ENCODE data around the gene EFEMP2.

The EFEMP2 gene

DNA sequence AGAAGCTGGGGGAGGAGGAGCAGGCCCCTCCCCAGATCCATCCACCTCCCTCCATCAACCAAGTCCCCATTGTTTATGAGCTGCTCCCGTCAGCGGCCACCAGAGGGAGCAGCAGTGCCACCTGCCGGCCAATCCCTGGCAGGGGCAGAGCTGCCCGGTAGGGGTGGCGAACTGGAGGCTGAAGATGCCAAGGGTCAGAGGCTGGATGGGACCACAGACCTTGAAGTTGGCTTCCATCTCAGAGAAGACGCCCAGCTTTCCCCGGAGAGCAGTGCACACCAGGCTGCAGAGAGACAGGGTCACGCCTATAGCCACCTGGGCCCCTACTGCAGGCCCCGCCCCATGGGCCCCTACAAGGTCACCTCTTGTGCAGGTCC, 12.1 kb upstream of the EFEMP2 start:
- peak; percentile 72 for DNase-seq

DNA sequence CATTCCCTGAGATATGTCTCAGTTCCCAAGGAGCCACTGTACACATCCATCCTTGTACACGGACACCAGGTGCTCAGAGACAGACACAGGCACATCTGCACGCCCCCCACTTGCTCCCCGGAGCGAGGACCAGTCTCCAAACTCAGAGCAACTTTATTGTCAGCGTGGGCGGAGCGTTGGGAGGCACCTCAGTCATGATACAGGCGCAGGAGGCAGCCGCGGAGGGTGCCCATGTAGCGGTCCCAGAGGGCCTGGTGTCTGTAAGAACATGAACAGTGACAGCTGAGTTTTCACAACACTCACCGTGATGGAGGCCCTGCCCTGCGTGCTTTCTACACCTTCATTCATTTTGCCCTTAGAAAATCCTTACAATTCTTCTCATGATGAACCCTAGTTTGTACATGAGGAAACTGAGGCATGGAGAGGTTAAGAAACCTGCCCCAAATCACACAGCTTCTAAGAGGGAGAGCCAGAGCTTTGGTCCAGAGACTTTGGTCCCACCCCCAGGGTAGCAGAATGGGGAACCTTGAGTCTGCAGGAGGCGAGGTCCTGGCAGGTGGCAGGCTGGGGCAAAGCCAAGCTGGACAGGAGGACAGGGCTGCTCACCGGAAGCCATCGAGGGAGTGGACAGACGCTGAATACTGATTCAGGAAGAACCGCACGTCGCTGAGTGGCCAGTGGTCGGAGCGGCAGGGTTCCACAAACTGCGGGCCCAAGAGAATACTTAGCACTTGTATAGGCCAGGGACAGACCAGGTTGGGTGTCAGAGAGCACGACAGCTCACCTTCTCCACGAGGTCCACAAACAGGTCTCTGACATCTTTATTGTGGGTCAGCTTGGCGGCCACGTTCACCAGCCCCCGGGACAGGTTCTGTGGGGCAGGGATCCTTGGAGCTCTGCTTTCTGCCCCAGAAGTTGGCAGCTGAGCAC, 11.5 kb upstream of the EFEMP2 start:
- no peak for DNase-seq

DNA sequence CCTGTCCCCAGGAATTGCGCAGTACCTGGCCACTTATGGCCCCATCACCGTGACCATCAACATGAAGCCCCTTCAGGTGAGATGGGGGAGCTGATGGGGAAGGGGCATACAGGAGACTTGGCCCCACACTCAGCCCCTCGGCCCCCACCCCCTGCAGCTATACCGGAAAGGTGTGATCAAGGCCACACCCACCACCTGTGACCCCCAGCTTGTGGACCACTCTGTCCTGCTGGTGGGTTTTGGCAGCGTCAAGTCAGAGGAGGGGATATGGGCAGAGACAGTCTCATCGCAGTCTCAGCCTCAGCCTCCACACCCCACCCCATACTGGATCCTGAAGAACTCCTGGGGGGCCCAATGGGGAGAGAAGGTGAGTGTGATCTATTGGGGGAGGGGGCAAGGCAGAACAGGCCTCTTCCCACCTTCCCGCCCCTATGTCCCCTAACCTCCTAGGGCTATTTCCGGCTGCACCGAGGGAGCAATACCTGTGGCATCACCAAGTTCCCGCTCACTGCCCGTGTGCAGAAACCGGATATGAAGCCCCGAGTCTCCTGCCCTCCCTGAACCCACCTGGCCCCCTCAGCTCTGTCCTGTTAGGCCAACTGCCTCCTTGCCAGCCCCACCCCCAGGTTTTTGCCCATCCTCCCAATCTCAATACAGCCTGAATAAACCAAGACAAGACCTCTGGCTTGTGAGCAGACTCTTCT, 10.6 kb upstream of the EFEMP2 start:
- DNase-seq = peak; percentile 27

DNA sequence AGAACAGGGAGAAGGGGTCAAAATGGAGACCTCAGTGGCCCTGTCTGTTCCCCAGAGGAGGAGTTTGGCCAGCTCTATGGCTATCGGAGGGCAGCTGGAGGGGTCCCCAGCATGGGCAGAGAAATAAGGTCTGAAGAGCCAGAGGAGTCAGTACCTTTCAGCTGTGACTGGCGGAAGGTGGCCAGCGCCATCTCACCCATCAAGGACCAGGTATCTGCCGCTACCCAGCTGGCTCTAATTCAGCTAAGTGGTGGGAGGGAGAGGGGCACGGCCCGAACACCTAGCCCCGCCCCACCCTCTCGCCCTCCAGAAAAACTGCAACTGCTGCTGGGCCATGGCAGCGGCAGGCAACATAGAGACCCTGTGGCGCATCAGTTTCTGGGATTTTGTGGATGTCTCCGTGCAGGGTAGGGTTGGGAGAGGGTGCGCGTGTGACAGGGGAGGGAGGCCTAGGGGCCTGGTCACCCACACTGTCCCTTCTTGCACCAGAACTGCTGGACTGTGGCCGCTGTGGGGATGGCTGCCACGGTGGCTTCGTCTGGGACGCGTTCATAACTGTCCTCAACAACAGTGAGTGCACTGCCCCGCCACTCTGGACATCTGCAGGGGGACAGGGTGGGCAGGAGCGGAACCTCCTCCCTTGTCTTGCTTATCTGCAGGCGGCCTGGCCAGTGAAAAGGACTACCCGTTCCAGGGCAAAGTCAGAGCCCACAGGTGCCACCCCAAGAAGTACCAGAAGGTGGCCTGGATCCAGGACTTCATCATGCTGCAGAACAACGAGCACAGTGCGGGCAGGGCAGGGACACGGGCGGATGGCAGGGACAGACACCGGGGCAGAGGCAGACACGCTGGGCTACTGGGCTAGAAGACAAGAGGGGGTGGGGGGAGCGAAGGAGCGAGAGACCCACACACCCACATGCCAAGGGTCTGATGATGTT, 9.8 kb upstream of the EFEMP2 start:
- DNase-seq = peak; percentile 24

DNA sequence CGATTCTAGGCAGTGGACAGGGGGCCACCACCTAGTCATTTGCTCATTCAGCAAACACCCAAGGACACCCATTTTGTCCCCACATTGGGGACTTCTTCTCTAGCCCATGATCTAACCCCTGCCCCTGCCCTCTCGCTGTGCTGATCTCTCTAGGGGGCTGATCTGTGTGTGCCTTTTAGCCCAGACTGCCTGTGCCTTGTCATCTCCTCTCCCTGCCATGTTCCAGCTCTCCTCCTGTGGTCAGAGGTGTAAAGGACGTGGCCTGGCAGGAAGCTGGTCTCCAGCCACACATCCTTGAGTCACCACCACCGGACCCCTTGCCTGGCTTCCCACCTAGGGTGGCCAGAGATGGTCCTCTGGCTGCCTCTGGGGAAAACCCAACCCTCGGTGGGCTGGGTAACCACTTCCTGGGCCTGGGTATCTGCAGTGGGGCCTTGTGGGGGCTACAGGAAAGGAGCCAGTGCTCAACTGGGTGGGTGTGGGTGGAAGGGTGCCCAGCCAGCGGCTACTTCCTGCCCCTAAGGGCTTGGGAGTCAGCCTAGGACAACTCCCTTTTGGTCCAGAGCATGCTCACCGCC, 8.3 kb upstream of the EFEMP2 start:
- DNase-seq = no peak

DNA sequence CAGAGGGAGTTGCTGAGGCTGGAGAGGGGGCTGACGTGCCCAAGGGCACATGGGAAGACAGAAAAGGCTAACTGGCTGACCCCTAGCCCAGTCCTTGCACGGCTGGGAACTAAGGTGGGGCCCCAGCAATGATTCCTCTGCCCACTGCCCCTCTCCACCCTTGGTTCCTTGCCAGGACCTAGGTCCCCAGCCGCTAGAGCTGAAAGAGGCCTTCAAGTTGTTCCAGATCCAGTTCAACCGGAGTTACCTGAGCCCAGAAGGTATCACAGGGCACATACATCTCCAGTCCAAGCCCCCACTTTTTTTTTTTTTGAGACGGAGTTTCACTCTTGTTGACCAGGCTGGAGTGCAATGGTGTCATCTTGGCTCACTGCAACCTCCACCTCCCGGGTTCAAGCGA, 7.4 kb upstream of the EFEMP2 start:
- no peak for DNase-seq

DNA sequence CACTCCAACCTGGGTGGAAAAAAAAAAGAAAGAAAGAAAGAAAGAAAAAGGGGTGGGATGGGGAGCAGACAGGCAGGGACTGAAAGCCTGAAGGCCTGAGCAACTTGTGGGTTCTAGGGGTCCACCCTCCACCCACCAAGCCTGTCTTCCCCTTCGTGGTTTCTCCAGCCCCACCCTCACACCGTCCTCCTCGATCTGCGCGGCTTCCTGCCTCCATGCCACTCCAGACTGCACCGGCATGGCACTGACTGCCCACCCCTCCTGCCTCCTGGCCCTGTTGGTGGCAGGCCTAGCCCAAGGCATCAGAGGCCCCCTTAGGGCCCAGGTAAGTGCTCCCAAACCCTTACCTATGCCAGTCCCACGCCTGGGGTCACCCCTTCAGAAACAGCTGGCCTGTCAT, 7.0 kb upstream of the EFEMP2 start, which contains the start of gene CTSW:
CTSW (plus strand) TSS at position 221 of the 400 bp plus-strand sequence; CDS start at position 239, 18 bp downstream.
- DNase-seq = no peak

DNA sequence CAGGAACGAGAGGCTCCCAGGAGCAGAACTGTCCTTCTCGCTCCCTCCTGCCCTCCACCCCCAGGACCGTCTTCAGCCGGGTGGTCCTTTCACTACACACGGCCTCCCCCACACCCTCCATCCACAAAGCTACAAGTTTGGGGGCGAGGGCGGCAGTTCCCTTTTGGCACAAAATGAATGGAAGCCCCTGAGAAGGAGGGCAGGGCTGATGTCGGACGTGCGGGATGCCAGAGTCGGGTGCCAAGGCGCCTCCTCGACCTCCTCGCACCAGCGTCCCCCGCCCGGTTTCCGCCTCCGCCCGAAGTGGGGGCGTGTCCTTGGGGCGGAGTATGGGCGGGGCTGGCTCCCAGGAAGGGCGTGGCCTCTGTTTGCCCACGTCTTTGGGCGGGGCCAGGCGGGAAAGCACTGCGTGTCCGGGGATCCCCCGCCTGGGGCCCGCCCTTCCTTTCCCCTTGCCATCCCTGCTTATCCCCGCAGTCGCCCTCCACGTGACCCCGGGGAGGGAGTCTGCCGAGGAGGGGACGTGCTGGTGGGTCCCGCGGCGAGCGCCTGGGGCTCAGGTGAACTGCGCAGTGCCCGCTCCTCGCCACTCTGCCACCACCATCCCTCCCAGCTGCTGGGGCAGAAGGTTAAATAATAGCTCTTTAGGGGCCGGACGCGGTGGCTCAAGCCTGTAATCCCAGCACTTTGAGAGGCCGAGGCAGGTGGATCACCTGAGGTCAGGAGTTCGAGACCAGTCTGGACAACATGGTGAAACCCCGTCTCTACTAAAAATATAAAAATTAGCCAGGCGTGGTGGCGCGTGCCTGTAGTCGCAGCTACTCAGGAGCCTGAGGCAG, 937 bp upstream of the EFEMP2 start:
- DNase-seq = peak; percentile 97

DNA sequence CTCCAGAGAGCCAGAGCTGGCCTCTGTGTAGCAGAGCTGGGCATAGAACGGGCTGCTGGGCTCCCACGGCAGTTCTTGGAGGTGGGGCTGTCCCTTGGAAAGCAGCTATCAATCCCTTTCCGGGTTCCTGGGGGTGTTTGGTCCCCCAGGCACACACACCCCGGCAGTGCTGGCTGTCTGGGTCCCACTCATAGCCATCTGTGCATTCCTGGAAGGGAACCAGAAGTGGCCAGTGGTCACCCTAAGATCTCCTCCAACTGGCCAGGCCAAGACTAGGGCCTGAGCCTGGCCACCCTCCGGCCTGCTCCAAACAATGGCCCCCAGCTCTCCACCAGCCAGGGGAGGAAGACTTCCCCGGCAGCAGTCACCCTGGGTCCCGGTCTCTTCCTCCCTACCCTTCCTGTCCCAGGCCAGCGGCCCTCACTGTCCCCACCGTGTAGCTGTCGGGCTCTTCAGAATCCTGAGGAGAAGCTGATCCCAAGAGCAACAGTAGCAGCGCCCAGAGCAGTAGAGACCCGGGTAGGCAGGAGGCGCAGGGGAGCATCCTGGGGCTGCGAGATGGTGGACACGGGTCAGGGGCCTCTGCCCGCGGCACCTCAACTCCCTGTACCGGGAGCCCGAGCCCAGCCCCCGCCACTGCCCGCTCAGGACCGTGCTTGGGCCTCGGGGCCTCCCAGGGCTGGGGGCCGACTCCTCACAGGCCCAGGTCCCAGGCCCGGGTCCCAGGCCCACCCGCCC, 620 bp downstream of the EFEMP2 start:
- DNase-seq = no peak

DNA sequence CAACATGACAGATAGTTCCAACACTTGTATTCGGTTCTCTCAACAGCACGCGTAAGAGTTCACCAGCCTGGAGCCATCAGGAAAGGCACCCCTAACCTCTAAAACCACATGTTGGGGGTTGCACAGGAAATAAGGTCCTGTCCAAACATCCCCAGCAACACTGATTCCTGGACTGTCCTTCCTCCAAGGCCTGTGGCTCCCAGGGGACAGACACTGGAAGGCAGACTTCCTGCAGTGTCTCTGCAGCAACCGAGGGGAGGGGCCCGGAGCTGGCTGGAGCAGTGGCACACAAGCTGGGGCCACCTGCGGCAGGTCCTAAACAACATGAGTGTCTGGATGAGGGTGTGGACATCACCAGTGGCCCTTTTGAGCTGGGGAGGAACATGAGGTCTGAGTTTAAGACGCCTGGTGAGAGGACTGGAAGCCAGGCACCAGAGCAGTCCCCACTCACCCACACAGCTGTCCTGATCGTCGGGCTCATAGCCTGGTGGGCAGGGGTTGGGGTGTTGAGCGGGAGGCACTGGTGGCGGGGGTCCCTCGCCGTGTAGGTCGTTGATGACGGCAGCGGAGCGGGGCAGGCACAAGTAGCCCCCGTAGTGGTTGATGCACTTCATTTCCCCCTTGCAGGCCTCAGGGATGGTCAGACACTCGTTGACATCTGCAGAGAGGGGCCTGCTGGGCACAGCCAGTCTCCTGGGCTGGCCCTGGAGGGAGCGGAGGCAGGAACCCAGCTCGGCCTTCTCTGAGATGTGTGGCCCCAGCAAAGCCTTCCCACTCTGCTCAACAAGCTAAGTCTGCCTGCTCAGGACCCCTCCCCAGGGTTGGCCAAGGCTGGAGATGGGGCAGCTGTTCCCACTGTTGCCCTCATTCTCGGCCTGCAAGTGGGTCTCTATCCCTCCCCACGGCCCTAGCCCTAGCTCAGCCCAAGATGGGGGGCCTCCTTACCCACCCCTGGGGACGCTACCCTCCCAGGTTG, 1.6 kb downstream of the EFEMP2 start:
- no peak for DNase-seq

DNA sequence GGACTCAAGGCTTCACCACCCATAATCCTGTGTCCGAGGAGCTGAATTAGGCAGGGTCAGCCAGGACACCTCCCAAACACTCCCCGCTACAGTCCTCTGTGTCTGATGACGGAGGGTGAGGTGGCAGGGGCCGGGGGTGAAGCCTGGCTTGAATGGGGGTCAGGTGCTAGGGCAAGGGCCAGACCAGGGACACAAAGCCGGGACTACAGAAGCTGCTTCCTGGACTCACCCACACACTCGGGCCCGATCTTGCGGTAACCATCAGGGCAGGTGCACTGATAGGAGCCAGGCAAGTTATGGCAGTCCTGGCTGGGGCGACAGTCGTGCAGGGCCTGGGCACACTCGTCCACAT, 2.3 kb downstream of the EFEMP2 start:
- no peak for DNase-seq

DNA sequence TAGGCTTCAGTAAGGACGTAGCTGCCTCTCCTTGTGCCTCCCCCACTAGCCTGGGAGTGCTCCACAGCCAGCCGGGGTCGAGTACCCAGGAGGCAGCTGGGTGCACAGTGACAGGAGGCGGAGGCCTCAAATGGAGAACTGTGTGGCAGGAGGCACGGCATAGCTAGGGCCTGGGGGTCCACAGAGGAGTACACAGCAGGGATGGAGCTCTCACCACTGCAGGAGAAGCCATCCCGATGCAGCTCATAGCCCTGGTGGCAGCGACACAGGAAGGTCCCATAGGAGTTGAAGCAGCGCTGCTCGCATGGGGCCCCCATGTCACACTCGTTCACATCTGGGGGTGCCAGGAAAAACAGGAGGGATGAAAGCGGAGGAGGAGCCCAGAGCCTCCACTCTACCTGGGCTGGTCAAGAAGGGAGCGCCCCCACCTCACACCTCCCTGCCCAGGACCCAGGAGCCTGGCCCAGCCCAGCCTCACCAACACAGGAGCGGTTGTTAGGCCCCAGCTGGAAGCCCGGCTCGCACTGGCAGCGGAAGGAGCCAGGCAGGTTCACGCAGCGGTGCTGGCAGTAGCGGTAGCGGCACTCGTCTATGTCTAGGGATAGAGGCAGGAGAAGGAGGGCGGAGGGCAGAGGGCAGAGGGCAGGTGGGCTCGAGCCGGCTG, 2.8 kb downstream of the EFEMP2 start:
- no peak for DNase-seq

DNA sequence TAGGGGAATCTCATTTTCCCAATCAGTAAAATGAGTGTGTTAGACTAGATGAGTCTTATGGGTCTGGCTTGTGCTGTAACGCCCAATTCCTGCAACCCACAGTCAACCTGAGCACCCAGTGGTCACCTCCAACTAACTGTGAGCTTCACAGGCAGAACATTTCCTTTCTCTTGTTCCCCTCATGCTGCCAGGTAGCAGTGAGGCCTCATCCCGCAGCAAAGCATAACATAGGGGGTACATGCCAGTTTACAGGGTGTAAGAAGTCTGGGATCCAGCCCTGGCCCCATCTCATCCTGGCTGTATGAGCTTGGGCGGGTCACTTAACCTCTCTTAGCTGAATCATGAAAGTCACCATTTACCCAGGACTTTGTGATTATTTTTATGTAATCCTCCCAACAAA, 3.7 kb downstream of the EFEMP2 start:
- DNase-seq = no peak

DNA sequence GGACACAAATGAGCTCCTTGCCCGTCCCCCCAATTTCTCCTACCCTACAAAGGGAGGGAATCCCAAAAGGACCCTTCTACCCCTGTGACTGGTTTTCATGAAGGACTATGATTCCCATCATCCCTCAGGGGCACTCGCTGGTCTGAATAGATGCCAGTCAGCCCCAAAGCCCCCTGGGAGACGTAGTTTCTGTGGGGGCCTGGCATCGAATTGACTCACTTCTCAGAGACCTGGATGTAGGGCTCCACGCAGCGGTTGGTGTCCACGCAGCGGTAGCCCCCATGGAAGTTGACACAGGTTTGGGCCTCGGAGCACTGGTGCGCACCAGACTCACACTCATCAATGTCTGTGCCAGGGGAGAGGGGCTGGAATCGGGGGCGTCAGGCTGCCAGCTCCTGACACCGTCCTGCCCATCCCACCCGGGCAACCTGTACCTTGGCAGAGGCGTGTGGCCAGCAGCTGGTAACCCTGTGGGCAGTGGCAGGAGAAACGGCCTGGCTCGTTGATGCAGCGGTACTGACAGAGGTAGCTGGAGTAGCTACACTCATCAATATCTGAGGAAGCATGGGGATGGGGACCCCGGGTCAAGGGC, 4.4 kb downstream of the EFEMP2 start:
- peak; percentile 36 for DNase-seq

DNA sequence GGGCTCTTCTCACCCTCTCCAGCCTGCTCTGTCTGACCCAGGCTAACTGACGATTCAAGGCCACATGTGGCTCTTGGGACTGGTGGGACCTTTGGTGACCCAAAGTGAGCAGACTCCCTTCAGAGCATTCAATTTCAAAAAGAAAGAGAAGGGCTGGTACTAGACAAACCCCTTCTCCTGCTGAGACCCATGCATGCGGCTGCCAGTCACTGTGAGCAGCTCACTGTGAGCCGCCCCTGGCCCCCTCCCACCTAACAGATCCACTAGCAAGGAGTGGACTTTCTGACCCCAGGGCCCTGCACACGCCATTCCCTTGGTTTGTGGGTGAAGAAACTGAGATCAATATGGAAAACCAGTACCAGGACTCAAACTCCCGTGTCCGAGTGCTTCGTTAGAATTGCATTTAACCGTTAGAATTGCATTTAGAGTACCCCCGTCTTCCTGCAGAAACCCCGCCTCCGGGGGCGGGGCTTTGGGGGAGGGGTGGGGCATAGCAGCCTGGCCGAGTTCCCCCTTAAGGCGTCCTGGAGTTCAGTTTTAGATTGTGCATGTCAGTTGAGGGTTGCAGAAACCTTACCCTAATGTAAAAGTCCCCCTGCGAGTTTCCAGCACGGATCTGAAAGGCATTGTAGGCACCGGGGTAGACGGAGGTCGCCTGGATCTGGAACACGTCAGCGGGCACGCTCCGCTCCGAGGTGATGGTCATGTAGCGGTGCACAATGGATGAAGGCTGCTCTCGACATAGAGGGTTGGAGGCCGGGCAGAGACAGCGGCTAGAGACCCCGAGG, 5.1 kb downstream of the EFEMP2 start:
- DNase-seq = peak; percentile 61

DNA sequence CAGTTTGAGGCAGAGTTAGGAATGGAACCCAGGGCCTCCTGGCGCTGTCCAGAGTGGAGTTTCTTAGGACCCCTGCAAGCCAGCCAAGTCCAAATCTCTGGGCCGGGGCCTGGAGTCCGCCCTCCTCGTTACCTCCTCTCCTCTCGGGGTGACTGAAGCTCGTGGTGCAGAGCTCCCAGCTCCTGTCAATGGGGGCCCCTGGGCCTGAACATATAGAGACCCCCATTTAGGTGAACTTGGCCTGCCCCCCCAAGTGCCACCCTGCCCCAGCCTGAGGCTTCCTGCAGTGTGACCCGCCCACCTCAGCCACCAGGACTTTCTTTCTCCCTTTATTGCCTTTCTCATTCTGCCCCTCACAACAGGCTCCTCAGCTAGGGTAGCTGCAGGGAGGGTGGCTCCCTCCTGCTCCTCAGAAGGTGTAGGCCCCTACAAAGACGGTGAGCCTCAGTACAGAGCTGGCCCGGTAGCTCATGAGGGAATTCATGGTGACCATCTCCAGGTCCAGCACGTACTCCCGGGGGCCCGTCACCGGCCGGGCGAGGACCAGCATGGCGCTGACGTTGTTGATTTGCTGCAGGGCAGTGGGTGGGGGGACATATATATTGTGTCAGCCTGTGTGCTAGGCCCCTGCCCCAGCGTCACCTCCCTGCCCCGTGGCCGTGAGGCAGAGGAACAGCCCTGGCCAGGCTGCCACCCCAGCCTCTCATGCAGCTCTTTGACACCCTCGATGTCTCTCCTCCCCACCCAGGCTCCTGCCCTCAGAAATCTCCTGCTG, 5.9 kb downstream of the EFEMP2 start:
- DNase-seq = peak; percentile 30

DNA sequence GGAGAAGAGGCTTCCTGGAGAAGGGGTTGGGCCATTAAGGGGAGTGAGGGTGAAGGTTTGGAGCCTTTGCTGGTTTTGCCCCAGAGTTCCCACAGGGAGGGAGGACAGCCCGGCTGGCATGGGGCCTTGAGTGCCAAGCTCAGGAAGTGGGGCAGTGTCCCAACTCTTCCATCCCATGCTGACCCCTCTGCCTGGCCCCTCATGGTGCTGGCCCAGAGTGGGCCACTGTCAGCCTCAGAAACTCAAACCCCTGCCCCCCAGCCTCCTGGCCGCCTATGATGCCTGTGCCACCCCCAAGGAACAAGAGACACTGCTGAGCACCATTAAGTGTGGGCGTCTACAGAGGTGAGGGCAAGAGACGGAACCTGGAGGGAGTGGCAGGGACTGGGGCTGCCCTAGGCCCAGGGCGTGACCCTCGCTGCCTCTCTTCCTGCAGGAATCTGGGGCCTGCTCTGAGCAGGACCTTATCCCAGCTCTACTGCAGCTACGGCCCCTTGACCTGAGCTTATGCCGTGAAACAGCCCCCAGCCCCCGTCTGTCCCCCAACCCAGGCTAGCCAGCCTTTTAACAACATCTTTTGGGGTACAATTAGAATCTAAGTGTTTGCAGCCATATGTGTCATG, 6.9 kb downstream of the EFEMP2 start:
- DNase-seq = peak; percentile 29
